Measurements from ENCODE around the gene SRMS. TPM values are rescaled to one million over a fixed set of nuclear protein-coding genes. Genes with fewer than 3 reads are reported as not detected.

The SRMS gene
- total RNA-seq, 1 donor from 2014 or later, result not detected

DNA sequence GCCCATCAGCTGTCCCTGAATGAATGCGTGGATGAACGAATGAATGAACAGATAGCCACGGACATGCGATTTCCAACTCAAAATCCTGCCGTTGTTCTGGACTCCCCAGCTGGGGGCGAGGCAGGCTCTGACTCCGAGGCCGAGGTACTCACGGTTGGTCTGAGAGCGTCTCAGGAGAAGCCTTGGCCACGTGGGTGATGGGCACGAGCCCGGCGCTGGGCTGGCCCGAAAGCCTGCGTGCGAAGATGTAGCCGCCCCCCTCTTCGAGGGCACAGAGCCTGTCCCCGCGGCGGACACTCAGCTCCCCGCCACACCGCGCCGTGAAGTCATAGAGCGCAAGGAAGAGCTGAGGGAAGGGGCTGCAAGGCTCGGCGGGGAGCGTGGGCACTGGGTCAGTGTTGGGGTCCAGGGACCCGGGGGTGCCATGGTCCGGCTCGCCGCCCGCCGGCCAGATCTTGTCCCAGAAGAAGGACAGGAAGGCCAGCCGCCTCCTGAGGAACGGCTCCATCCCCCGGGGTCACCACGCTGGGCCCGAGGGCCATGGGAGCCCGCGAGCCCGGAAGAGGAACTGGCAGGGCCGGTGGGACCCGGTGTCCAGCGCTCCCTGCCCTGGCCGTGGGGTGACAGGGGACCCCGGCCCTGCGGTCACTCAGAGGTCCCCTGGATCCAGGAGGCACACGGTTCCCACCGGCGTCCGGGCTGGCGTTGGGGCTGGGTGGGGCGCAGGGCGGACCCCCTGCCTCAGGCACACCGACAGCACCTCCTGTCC lies 409 bp downstream of the SRMS start:
- Mint-ChIP-seq H3K9me3 (no peaks in the 10 kb centered on the region), H3K4me3 (no peak overlapping the region), H3K4me1 (ENCODE audit: unreplicated experiment) (peaks cover 4% of the 10 kb centered on the region), H3K27ac (no peak overlapping the region), H3K36me3 (no peaks in the 10 kb centered on the region), H3K27me3 (peaks cover 3% of the 10 kb centered on the region)
- TF ChIP-seq, protein P1, sequence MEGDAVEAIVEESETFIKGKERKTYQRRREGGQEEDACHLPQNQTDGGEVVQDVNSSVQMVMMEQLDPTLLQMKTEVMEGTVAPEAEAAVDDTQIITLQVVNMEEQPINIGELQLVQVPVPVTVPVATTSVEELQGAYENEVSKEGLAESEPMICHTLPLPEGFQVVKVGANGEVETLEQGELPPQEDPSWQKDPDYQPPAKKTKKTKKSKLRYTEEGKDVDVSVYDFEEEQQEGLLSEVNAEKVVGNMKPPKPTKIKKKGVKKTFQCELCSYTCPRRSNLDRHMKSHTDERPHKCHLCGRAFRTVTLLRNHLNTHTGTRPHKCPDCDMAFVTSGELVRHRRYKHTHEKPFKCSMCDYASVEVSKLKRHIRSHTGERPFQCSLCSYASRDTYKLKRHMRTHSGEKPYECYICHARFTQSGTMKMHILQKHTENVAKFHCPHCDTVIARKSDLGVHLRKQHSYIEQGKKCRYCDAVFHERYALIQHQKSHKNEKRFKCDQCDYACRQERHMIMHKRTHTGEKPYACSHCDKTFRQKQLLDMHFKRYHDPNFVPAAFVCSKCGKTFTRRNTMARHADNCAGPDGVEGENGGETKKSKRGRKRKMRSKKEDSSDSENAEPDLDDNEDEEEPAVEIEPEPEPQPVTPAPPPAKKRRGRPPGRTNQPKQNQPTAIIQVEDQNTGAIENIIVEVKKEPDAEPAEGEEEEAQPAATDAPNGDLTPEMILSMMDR (conservative IDR thresholded peaks at IDR 0.05), result no peak
- DNase-seq (ENCODE audit: extremely low spot score, unreplicated experiment), result no peak

DNA sequence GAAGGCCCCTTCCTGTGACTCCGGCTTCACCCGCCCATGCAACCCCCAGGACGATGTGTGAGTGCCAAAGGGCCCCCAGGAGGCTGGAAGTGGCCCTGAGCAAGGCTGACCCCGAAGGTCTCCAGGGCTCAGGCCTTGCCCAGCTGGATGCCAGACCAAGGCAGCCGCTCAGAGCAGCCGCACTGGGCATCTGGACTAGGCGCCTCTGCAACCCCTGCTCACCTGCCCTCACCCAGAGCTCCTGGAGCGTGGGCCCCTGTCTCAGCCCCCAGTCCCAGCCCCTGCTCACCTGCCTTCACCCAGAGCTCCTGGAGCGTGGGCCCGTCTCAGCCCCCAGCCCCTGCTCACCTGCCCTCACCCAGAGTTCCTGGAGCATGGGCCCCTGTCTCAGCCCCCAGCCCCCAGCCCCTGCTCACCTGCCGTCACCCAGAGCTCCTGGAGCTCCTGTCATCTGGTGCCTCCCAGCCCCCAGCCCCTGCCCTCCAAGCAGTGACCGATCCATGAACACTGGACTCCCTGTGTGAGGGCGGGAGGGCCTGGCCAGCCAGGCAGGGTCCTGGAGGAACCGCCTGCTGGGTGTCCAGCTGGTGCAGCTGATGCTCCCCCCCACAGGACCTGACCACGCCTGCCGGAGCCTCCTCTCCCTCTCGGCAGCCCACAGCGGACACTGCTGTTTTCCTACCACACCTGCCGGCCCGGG lies 1.1 kb downstream of the SRMS start:
- Mint-ChIP-seq H3K4me1 (ENCODE audit: unreplicated experiment) (peaks cover 4% of the 10 kb centered on the region), H3K9me3 (no peaks in the 10 kb centered on the region), H3K27me3 (peaks cover 3% of the 10 kb centered on the region), H3K27ac (no peak overlapping the region), H3K36me3 (no peaks in the 10 kb centered on the region), H3K4me3 (no peak overlapping the region)
- TF ChIP-seq, protein P1 (conservative IDR thresholded peaks at IDR 0.05), result no peak
- DNase-seq (ENCODE audit: extremely low spot score, unreplicated experiment), result no peak

DNA sequence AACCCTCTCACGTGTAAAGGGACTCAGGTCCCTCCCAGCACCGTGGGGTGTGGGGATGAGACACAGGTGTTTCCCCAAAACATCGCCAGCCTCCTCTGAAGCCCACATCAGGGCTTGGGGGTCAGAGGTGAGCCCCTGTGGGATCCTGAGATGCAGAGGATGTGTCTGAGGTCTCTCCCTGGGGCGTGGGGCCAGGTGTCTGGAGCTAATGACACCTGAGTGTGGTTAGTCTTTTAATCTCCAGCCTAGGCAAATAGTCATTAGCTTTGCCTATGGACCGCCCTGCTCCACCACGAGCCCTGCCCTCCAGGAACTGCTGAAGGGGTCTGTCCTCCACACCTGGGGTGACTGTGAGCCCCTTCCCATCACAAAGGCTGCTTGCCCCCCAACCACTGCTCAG lies 1.7 kb downstream of the SRMS start:
- Mint-ChIP-seq H3K36me3 (no peaks in the 10 kb centered on the region), H3K4me3 (no peak overlapping the region), H3K9me3 (no peaks in the 10 kb centered on the region), H3K27ac (no peak overlapping the region), H3K4me1 (ENCODE audit: unreplicated experiment) (peaks cover 4% of the 10 kb centered on the region), H3K27me3 (peaks cover 3% of the 10 kb centered on the region)
- TF ChIP-seq, protein P1 (conservative IDR thresholded peaks at IDR 0.05), result no peak
- no peak for DNase-seq (ENCODE audit: extremely low spot score, unreplicated experiment)

DNA sequence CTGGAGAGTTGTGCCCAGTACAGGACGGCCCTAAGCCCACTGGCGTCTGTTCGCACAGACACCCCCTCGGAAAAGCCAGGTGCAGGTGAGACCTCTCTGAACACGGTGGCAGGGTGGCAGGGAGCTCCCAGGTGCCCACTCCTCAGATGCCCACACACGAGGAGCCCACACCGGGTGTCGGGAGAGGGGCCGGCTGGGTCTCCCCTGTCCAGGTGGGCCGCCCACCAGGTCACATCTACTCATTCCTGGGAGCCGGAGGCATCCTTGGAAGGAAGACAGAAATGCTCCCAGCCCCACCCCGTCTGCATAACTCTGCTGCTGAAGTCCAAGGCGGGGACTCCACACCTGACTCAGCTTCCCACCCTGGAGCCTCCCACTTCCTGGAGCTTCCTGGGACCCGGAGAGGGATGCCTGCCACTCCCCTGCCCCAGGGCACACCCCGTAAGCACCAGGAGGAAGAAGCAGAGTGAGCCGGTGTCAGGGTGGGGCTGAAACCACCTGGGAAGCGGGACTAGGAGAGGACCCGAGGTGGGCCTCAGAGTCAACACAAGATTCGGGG lies 2.5 kb downstream of the SRMS start:
- DNase-seq (ENCODE audit: extremely low spot score, unreplicated experiment), result no peak
- Mint-ChIP-seq H3K9me3 (no peaks in the 10 kb centered on the region), H3K36me3 (no peaks in the 10 kb centered on the region), H3K27me3 (peaks cover 3% of the 10 kb centered on the region), H3K4me1 (ENCODE audit: unreplicated experiment) (peaks cover 4% of the 10 kb centered on the region), H3K27ac (no peak overlapping the region), H3K4me3 (no peak overlapping the region)
- TF ChIP-seq, protein P1 (conservative IDR thresholded peaks at IDR 0.05), result no peak

DNA sequence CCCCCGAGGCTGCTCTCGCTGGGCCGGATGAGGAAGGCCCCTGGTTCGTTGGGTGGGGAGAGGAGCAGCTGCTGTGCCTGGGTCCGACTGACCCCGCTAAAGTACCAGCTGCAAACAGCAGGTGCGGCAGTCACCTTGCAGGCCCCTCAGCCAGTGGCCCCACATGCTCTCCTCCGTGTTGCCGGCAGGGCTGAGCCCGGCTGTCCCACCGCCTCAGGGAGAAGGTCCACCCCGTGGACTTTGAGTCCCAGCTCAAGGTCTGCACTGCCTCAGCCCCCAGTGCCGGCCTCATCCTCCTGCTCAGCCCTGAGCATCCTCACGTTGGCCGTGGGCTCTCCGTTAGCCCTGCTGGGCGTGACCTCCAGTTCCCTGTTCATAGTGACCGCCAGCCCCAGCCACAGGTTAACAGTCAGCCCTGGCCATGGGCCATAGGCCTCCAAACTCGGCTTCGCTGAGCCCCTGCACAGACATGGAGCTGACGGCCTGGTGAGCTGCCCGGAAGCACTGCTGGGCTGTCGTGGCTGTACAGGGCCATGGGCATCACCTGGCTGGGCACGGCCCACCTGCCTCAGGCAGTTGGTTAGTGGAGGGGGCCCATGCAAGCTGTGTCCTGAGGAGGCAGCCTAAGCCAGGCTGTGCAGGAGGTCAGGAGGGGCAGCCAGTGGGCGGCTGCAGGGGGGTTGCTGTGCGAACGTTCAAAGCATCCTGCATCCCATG lies 3.1 kb downstream of the SRMS start:
- H3K27ac Mint-ChIP-seq, result no peak overlapping the region
- no peak overlapping the region for H3K4me3 Mint-ChIP-seq
- no peak for DNase-seq (ENCODE audit: extremely low spot score, unreplicated experiment)
- H3K27me3 Mint-ChIP-seq, result peaks cover 3% of the 10 kb centered on the region
- H3K36me3 Mint-ChIP-seq, result no peaks in the 10 kb centered on the region
- no peaks in the 10 kb centered on the region for H3K9me3 Mint-ChIP-seq
- peaks cover 4% of the 10 kb centered on the region for H3K4me1 Mint-ChIP-seq (ENCODE audit: unreplicated experiment)
- TF ChIP-seq, protein P1 (conservative IDR thresholded peaks at IDR 0.05), result no peak

All from type B pancreatic cell (in vitro differentiated cells).